Caco-2 (cell line): Measurements from ENCODE around the gene FASTK. TPM values are rescaled to one million over a fixed set of nuclear protein-coding genes. Genes with fewer than 3 reads are reported as not detected.

Source experiments
- BruUV-seq: library from RNA; stranded (reverse); fragments of 400-500 nt; replicated peaks from 2 replicates; lab custom pipeline; 2021; lab: Mats Ljungman, UMichigan
- CTCF ChIA-PET: fragments of 300-600 bp; sonication (Branson Sonifier 250); formaldehyde crosslinking; loops from one replicate; lab custom pipeline; 2022; ENCODE audit warnings: antibody characterized with exemption; lab: Charles Lee
- POLR2A ChIA-PET: fragments of 300-600 bp; sonication (Branson Sonifier 250); formaldehyde crosslinking; loops from one replicate; lab custom pipeline; 2022; ENCODE audit warnings: antibody characterized with exemption; lab: Charles Lee
- DNase-seq, 2 experiments: peaks; one replicate each; pipeline versions ENCODE4 v3.0.0 to v3.0.0-alpha.2; 2020 to 2022
- H3K27me3 ChIP-seq: replicated peaks from 2 replicates; pipeline ENCODE4 v1.6.0; 2011; ENCODE audit warnings: low read length; ENCODE audit not compliant: control insufficient read depth, insufficient read depth
- H3K36me3 ChIP-seq: 2 replicates; pipeline ENCODE4 v1.5.1; 2011; ENCODE audit warnings: low read length; ENCODE audit not compliant: control insufficient read depth, insufficient read depth
- H3K4me1 ChIP-seq: fragments of 250-450 bp; sonication (Bioruptor Pico); 2 replicates; pipeline ENCODE4 v1.5.1; 2020; ENCODE audit warnings: mild to moderate bottlenecking
- H3K4me3 ChIP-seq: 2 replicates; pipeline ENCODE4 v1.5.1; 2011; ENCODE audit warnings: low read depth, mild to moderate bottlenecking, control low read depth, low read length
- H3K9me3 ChIP-seq: fragments of 250-450 bp; sonication (Bioruptor Pico); 2 replicates; pipeline ENCODE4 v1.5.1; 2020; ENCODE audit warnings: mild to moderate bottlenecking, moderate library complexity
- H3K27ac Mint-ChIP-seq: one replicate; pipeline ENCODE4 v1.8.0; 2022; ENCODE audit warnings: mixed read lengths; ENCODE audit not compliant: unreplicated experiment
- H3K27me3 Mint-ChIP-seq: one replicate; pipeline ENCODE4 v1.8.0; 2022; ENCODE audit warnings: mixed read lengths; ENCODE audit not compliant: insufficient read depth, unreplicated experiment
- H3K36me3 Mint-ChIP-seq: one replicate; pipeline ENCODE4 v1.8.0; 2022; ENCODE audit warnings: mild to moderate bottlenecking, mixed read lengths; ENCODE audit not compliant: insufficient read depth, unreplicated experiment
- H3K4me1 Mint-ChIP-seq: one replicate; pipeline ENCODE4 v1.8.0; 2022; ENCODE audit warnings: low read depth, mixed read lengths; ENCODE audit not compliant: unreplicated experiment
- H3K4me3 Mint-ChIP-seq: one replicate; pipeline ENCODE4 v1.8.0; 2022; ENCODE audit warnings: mild to moderate bottlenecking, moderate library complexity, mixed read lengths; ENCODE audit not compliant: unreplicated experiment
- H3K9me3 Mint-ChIP-seq: one replicate; pipeline ENCODE4 v1.8.0; 2022; ENCODE audit warnings: mixed read lengths; ENCODE audit not compliant: unreplicated experiment
- CTCF ChIP-seq, 2 experiments: fragments of 200-600 bp in 1 of 2; IDR thresholded peaks; 1 replicate in 1 of 2; 2 replicates in 1 of 2; pipeline versions ENCODE4 v1.5.1 to v1.8.0; 2011 to 2022; ENCODE audit warnings: antibody characterized with exemption in 1 of 2, control low read depth in 1 of 2, inconsistent platforms in 1 of 2, low read depth in 1 of 2, low read length in 1 of 2, mild to moderate bottlenecking in 1 of 2, moderate library complexity in 1 of 2; ENCODE audit not compliant: insufficient read depth in 1 of 2, severe bottlenecking in 1 of 2, unreplicated experiment in 1 of 2
- intact Hi-C: fragments of 100-400 bp; cut with micrococcal nuclease; formaldehyde crosslinking; loops from one replicate; pipeline ENCODE4 v1.10.0; 2022; ENCODE audit not compliant: unreplicated experiment
- total RNA-seq: library from RNA; stranded (reverse); gene quantifications from 2 replicates; pipeline ENCODE4 v1.2.3, GENCODE V29; 2022

FASTK gene
- total RNA-seq, 1 experiment from 2014 or later = 114 TPM

- no peaks in the 10 kb centered on the region for H3K27me3 Mint-ChIP-seq
Observed at GRCh38 chr7:151100921-151101320, 20.3 kb upstream of the FASTK start.

GRCh38 chr7:151099486-151100211, 19.0 kb upstream of the FASTK start:
- BruUV-seq = no TSS peak
- CTCF ChIA-PET = no interaction called here
- Histone ChIP-seq H3K4me1 (no peaks in the 10 kb centered on the region), H3K27me3 (no peaks in the 10 kb centered on the region), H3K4me3 (no peak overlapping the region), H3K36me3 (no peaks in the 10 kb centered on the region), H3K9me3 (no peaks in the 10 kb centered on the region)
- Mint-ChIP-seq H3K27ac (no peak overlapping the region), H3K4me1 (no peaks in the 10 kb centered on the region), H3K27me3 (no peaks in the 10 kb centered on the region), H3K9me3 (no peaks in the 10 kb centered on the region), H3K36me3 (peaks cover 6% of the 10 kb centered on the region), H3K4me3 (no peak overlapping the region)
- intact Hi-C loops = no loop called here
- DNase-seq = no peak
- TF ChIP-seq CTCF (IDR thresholded peaks at IDR 0.05; ENCODE audit: insufficient read depth in 1 of 2, low read depth in 1 of 2, low read length in 1 of 2, severe bottlenecking in 1 of 2, unreplicated experiment in 1 of 2) = no peak
- POLR2A ChIA-PET = no interaction called here

More at GRCh38 chr7:151100921-151101320, 20.3 kb upstream of the FASTK start:
- TF ChIP-seq CTCF (IDR thresholded peaks at IDR 0.05; ENCODE audit: insufficient read depth in 1 of 2, low read depth in 1 of 2, low read length in 1 of 2, severe bottlenecking in 1 of 2, unreplicated experiment in 1 of 2) = no peak
- CTCF ChIA-PET = no interaction called here
- Histone ChIP-seq H3K9me3 (no peaks in the 10 kb centered on the region), H3K27me3 (no peaks in the 10 kb centered on the region), H3K4me3 (no peak overlapping the region), H3K36me3 (no peaks in the 10 kb centered on the region), H3K4me1 (no peaks in the 10 kb centered on the region)
- no peak overlapping the region for H3K4me3 Mint-ChIP-seq
- H3K27ac Mint-ChIP-seq = no peak overlapping the region
- no peak for DNase-seq
- peaks cover 6% of the 10 kb centered on the region for H3K36me3 Mint-ChIP-seq
- BruUV-seq = no TSS peak
- no peaks in the 10 kb centered on the region for H3K4me1 Mint-ChIP-seq
- POLR2A ChIA-PET = no interaction called here
- intact Hi-C loops = no loop called here
- no peaks in the 10 kb centered on the region for H3K9me3 Mint-ChIP-seq

GRCh38 chr7:151095828-151096475, 15.3 kb upstream of the FASTK start:
- Mint-ChIP-seq H3K27ac (no peak overlapping the region), H3K27me3 (no peaks in the 10 kb centered on the region), H3K36me3 (peaks cover 16% of the 10 kb centered on the region), H3K4me3 (no peak overlapping the region), H3K9me3 (no peaks in the 10 kb centered on the region), H3K4me1 (peaks cover 6% of the 10 kb centered on the region)
- TF ChIP-seq CTCF (IDR thresholded peaks at IDR 0.05; ENCODE audit: insufficient read depth in 1 of 2, low read depth in 1 of 2, low read length in 1 of 2, severe bottlenecking in 1 of 2, unreplicated experiment in 1 of 2) = no peak
- intact Hi-C loops = no loop called here
- no peaks in the 10 kb centered on the region for H3K27me3 ChIP-seq
- H3K9me3 ChIP-seq = no peaks in the 10 kb centered on the region
- ChIA-PET CTCF (no interaction called here), POLR2A (no interaction called here)
- H3K4me1 ChIP-seq = 0 out of 2 replicates have a peak, but pooled peaks cover 3% of the 10 kb centered on the region
- BruUV-seq = no TSS peak
- DNase-seq = no peak
- H3K4me3 ChIP-seq = no peak overlapping the region
- peaks cover 1% of the 10 kb centered on the region for H3K36me3 ChIP-seq
